IPS-20b (cell line): Measurements from ENCODE around the gene CERKL.

ENCODE experiments used
- H3K27ac ChIP-seq: one replicate; pipeline ENCODE4 v1.5.1; 2013; ENCODE audit warnings: low read length
- H3K27me3 ChIP-seq: 2 replicates; pipeline ENCODE4 v1.6.1; 2013; ENCODE audit warnings: mild to moderate bottlenecking, low read length, inconsistent platforms; ENCODE audit not compliant: insufficient read depth
- H3K36me3 ChIP-seq: 2 replicates; pipeline ENCODE4 v1.6.1; 2013; ENCODE audit warnings: low read depth, mild to moderate bottlenecking, inconsistent platforms, low read length, moderate library complexity; ENCODE audit not compliant: insufficient read depth
- H3K4me1 ChIP-seq: 2 replicates; pipeline ENCODE4 v1.6.1; 2013; ENCODE audit warnings: mild to moderate bottlenecking, control low read depth, inconsistent platforms, low read length, moderate library complexity; ENCODE audit not compliant: insufficient read depth
- H3K4me3 ChIP-seq: 2 replicates; pipeline ENCODE4 v1.5.1; 2013; ENCODE audit warnings: mild to moderate bottlenecking, low read length, inconsistent platforms
- H3K9ac ChIP-seq: 2 replicates; pipeline ENCODE4 v1.6.1; 2013; ENCODE audit warnings: low read depth, mild to moderate bottlenecking, inconsistent platforms, low read length, moderate library complexity
- H3K9me3 ChIP-seq: 2 replicates; pipeline ENCODE4 v1.6.1; 2013; ENCODE audit warnings: mild to moderate bottlenecking, low read depth, low read length, inconsistent platforms; ENCODE audit not compliant: insufficient read depth

CERKL gene

DNA sequence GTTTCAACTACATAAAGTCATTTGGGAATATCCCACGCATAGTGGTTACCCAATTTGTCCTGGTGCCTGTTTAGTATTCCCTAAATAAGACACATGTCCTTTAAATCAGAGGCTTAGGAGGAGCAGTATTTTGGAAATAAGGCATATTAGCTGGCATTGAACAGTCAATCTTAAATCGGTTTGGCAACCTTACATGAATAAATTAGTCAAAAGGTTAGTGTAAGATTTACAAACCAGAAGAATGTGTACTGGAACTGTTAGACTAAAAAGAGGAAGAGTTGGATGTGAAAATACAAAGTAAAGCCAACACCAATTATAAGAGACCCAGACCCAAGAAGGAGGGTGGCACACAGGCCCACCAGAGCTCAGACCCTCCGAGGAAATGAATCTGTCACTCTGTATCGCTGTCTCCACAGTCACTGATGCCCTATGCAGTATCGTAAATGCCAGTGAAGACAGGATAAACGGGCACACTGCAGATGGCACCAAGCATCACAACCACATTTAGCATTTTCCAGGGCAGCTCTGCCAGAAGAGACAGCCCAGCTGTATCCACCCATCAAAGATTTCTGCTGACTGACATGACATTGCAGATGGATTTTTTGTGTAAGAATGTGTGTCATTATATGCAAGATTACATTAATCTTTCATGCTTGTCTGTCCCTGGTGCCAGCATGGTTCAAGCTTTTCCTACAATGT is 90.4 kb downstream of the CERKL start:
- Histone ChIP-seq H3K4me3 (no peak overlapping the region), H3K27me3 (no peaks in the 10 kb centered on the region), H3K4me1 (no peaks in the 10 kb centered on the region), H3K9ac (no peak overlapping the region), H3K27ac (no peak overlapping the region), H3K9me3 (no peaks in the 10 kb centered on the region), H3K36me3 (no peaks in the 10 kb centered on the region)

DNA sequence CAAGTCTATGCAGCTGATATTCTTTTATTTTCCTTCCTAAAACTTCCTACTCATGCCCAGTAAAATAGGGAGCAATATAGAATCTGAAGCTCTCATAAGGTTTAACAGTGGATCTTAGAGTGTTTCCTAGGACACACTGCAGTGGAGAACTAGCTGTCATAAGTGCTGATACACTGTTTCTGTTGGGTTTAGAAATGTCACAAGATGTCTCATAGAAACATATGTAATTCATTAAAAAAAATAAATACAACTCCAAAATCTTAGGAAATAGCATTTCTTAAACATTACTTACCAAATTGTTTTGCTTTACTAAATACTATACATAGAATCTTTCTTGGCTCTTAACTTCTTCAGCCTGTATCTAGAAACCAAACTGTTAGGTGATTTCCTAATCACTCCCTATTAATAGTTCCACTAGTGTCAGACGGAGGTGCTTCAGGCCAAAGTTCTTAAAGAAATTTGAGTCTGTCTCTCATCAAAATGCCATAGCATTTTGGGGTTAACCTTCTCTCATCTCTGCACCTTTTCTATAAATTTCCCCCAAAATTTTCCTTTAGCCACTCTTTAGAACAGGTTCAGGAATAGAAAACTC is 93.7 kb downstream of the CERKL start:
- H3K36me3 ChIP-seq, result no peaks in the 10 kb centered on the region
- H3K27ac ChIP-seq, result no peak overlapping the region
- no peaks in the 10 kb centered on the region for H3K4me1 ChIP-seq
- H3K27me3 ChIP-seq, result no peaks in the 10 kb centered on the region
- H3K4me3 ChIP-seq, result no peak overlapping the region
- no peaks in the 10 kb centered on the region for H3K9me3 ChIP-seq
- H3K9ac ChIP-seq, result no peak overlapping the region

DNA sequence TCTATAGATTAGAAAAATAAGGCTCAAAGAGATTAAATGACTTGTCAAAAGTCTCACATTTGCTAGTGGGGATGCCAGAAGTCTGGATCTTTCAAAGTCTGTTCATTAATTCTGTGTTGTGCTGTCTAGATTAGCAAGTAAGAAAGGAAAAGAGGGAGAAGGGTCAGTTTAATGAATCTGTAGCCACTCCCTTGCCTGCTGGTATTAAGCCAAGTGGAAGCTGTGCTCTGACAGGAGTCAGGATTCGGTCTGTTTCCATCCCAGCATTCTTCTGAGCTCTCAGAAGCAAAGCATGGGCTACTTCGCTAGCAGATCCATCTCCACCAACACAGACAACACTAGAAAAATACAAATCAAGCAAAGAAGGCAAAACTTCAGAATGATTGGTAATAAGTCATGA is 98.5 kb downstream of the CERKL start:
- Histone ChIP-seq H3K27me3 (no peaks in the 10 kb centered on the region), H3K9me3 (no peaks in the 10 kb centered on the region), H3K27ac (no peak overlapping the region), H3K9ac (no peak overlapping the region), H3K4me3 (no peak overlapping the region), H3K36me3 (no peaks in the 10 kb centered on the region), H3K4me1 (0 out of 2 replicates have a peak, but pooled peaks cover 3% of the 10 kb centered on the region)

DNA sequence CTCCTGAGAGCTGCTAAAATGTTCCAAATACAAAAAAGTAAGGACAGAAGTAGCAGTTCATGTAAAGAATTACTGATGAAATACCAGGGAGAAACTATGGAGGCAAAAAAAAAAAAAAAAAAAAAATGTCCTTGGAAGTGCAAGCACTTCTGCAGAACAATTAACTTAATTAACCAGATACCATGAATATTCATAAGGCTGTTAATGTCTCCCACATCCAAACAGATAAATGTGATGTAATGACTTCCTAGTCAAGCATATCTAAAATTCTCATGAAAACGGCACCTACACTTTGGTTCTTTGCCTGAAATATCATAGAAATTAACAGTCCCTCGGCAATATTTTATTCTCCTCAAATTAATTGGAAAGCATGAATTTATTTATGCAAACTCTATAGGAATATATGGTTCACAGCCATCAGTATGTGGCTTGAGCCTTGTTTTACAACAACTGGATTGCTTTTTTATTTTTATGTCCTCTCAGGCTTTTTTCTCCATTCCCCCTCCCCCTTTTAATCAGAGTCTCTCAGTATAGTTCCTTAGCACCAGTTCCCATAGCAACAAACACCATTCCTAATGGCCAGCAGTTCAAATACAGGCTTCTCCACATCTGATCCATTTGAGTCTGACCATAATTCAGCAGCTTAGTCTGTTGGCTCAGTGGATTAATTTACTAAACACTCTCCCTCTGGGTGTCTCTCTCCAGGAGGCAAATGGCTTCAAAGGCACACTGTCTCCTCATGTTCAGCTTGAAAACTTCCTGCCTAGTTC is 102.7 kb downstream of the CERKL start:
- 0 out of 2 replicates have a peak, but pooled peaks cover 3% of the 10 kb centered on the region for H3K4me1 ChIP-seq
- no peaks in the 10 kb centered on the region for H3K36me3 ChIP-seq
- H3K4me3 ChIP-seq, result no peak overlapping the region
- H3K27ac ChIP-seq, result no peak overlapping the region
- no peaks in the 10 kb centered on the region for H3K9me3 ChIP-seq
- H3K27me3 ChIP-seq, result no peaks in the 10 kb centered on the region
- H3K9ac ChIP-seq, result no peak overlapping the region

DNA sequence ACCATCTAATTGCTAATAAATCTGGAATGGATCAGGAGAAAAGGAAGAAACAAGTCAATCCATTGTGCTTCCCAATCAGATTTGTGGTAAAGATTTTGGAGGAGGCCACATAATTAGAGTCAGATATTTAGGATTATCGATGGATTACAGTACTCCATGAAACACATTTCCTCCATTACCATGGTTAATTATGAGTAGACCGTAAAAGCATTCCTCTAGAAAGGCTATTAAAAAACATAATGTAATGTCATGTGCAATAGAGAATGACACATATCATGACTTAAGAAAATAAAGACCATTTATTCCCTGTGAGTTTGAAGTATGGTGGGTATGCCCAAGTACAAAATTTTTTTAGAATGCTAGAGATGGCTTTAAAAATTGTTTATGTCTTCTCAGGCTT is 103.7 kb downstream of the CERKL start:
- no peaks in the 10 kb centered on the region for H3K36me3 ChIP-seq
- H3K9ac ChIP-seq, result no peak overlapping the region
- H3K27me3 ChIP-seq, result no peaks in the 10 kb centered on the region
- H3K9me3 ChIP-seq, result no peaks in the 10 kb centered on the region
- no peak overlapping the region for H3K27ac ChIP-seq
- 0 out of 2 replicates have a peak, but pooled peaks cover 3% of the 10 kb centered on the region for H3K4me1 ChIP-seq
- no peak overlapping the region for H3K4me3 ChIP-seq

DNA sequence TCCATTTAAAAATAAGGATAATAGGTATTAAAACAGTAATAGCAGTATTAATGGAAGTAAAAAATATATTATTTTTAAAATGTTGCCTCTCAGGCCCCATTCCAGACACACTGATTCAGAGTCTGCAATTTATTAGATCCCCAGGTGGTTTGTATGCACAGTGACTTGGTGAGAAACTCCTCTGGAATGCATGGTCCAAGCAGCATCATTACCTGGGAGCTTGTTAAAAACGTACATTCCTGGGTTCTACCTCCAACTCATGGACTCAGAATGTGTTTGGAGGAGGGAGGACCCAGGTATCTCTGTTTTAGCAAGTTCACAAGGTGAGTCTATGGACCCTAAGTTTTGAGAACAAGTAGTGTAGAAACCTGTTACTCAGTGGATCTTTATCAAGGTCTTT is 104.1 kb downstream of the CERKL start:
- no peak overlapping the region for H3K9ac ChIP-seq
- H3K27ac ChIP-seq, result no peak overlapping the region
- H3K4me3 ChIP-seq, result no peak overlapping the region
- H3K27me3 ChIP-seq, result no peaks in the 10 kb centered on the region
- no peaks in the 10 kb centered on the region for H3K9me3 ChIP-seq
- 0 out of 2 replicates have a peak, but pooled peaks cover 3% of the 10 kb centered on the region for H3K4me1 ChIP-seq
- no peaks in the 10 kb centered on the region for H3K36me3 ChIP-seq

DNA sequence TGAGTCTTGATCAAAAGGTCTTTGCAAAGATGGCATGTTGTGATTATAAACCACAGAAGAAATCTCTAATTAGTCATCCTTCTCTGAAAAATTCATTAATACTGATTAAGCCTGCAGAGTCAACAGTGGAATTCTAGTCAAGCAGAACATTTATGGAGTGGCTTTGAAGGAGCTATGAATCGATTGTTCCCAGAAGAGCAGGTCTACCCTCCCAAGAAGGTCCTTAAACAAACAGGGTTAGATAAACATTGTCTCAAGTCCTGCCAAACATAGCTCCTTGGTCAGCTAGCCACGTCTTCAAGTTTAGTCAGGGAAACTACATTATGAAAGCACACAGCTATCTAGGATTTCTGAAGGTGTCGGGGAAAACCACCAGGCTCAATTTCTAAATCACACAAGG is 110.8 kb downstream of the CERKL start:
- Histone ChIP-seq H3K9me3 (no peaks in the 10 kb centered on the region), H3K4me1 (no peaks in the 10 kb centered on the region), H3K4me3 (no peak overlapping the region), H3K36me3 (no peaks in the 10 kb centered on the region), H3K27ac (no peak overlapping the region), H3K27me3 (no peaks in the 10 kb centered on the region), H3K9ac (no peak overlapping the region)

DNA sequence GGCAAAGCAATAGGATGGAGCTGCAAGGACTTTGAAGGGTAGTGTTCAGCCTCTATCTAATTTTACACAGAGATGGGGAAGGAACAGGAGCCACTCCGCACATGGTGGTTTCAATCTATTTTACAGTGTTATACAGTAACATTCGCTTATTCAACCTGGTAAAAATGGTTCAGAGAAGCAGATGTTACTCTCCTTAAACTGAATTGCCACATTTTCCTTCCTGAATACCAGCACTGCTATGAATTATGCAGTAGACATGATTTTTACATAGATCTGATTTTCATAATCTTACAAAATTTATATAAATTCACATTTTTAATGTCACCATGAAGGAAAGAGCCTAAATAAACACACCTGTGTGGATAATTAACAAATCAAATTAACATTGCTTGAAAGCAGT is 114.7 kb downstream of the CERKL start:
- H3K4me1 ChIP-seq, result no peaks in the 10 kb centered on the region
- no peaks in the 10 kb centered on the region for H3K27me3 ChIP-seq
- H3K27ac ChIP-seq, result no peak overlapping the region
- H3K4me3 ChIP-seq, result no peak overlapping the region
- H3K36me3 ChIP-seq, result no peaks in the 10 kb centered on the region
- no peak overlapping the region for H3K9ac ChIP-seq
- H3K9me3 ChIP-seq, result no peaks in the 10 kb centered on the region; the same call in 1 of the 2 replicates

DNA sequence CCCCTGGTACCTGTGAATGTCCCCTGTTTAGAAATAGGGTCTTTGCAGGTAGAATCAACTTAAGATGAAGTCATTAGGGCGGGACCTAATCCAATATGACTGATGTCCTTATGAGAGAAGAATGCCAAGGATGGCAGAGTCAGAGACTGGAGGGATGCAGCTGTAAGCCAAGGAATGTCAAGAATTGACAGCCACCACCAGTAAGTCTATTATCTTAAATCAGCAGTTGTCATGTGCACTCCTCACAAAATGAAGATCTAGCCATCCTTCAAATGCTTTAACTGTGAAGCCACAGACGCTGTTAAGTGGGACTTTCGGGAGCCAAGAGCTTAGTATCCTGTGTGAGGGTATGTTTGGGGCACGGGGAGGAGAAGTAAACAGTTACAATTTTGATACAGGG is 116.5 kb downstream of the CERKL start:
- H3K9ac ChIP-seq, result no peak overlapping the region
- no peak overlapping the region for H3K4me3 ChIP-seq
- H3K27me3 ChIP-seq, result no peaks in the 10 kb centered on the region
- no peak overlapping the region for H3K27ac ChIP-seq
- H3K9me3 ChIP-seq, result no peaks in the 10 kb centered on the region; the same call in 1 of the 2 replicates
- no peaks in the 10 kb centered on the region for H3K36me3 ChIP-seq
- H3K4me1 ChIP-seq, result no peaks in the 10 kb centered on the region

DNA sequence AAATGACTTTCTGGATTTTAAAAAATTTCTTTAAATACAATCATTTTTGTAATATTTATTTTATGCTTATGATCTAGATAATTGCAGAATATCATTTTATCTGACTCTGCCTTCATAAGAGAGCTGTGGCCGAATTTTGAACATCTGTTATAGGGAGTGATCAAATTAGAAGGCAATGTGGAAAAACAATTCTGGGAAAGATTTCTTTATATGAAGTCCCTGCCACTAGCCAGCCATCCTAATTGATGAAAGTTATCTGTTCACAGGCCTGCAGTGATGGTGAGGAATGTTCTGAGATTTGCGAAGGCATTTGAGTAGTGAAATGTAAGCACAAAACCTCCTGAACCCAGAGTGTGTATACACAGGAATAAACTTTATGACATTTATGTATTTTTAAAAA is 120.2 kb downstream of the CERKL start:
- Histone ChIP-seq H3K4me1 (no peaks in the 10 kb centered on the region), H3K27me3 (no peaks in the 10 kb centered on the region), H3K9me3 (no peaks in the 10 kb centered on the region; the same call in 1 of the 2 replicates), H3K36me3 (no peaks in the 10 kb centered on the region), H3K9ac (no peak overlapping the region), H3K27ac (no peak overlapping the region), H3K4me3 (no peak overlapping the region)

DNA sequence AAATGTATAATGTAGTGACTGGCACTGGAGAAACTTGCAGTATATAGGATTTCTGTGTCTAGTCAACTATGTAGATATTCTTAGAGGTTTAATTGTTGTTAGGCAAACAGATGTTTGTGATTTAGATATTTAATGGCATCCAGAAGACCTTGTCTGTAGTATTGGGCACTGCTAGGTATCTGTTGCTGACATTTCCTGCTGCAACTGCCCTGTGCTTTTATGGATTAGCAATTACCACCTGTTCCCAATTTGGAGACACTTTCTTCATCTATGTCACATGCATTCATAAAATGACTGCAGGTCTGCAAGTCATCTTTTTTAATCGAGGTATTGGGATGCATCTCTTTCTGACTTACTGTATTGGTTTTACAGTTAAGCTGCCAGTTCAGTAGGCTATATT is 128.5 kb downstream of the CERKL start:
- no peak overlapping the region for H3K27ac ChIP-seq
- H3K36me3 ChIP-seq, result no peaks in the 10 kb centered on the region
- no peaks in the 10 kb centered on the region for H3K4me1 ChIP-seq
- no peaks in the 10 kb centered on the region for H3K9me3 ChIP-seq
- no peaks in the 10 kb centered on the region for H3K27me3 ChIP-seq
- no peak overlapping the region for H3K4me3 ChIP-seq
- no peak overlapping the region for H3K9ac ChIP-seq

DNA sequence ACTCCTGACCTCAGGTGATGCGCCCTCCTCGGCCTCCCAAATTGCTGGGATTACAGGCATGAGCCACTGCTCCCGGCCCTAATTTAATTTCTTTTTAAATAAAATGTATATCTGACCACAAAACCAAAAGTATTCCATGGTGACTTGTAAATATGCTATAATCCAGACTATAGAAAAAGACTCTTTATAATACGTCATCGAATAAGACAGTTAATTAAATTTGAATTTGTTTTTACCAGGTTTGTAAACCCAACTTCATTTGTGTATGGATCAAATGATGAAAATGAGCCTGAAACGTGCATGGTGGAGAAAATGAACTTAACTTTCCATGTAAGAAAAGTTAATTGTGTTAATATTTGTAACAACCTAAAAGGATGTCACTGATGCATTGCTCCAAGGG is 129.8 kb downstream of the CERKL start:
- H3K9ac ChIP-seq, result no peak overlapping the region
- no peaks in the 10 kb centered on the region for H3K36me3 ChIP-seq
- no peaks in the 10 kb centered on the region for H3K4me1 ChIP-seq
- H3K9me3 ChIP-seq, result no peaks in the 10 kb centered on the region
- no peak overlapping the region for H3K4me3 ChIP-seq
- H3K27me3 ChIP-seq, result no peaks in the 10 kb centered on the region
- H3K27ac ChIP-seq, result no peak overlapping the region
